ENCODE results near the gene ALKBH5. TPM values are rescaled to one million over a fixed set of nuclear protein-coding genes. Genes with fewer than 3 reads are reported as not detected.

The ALKBH5 gene
- total and polyA plus RNA-seq, 10 of the 15 experiments (the other 5 are each of a cell fraction or from before 2014, with no cell fraction given), result 13.7 to 99.9 (median 52.4) TPM

DNA sequence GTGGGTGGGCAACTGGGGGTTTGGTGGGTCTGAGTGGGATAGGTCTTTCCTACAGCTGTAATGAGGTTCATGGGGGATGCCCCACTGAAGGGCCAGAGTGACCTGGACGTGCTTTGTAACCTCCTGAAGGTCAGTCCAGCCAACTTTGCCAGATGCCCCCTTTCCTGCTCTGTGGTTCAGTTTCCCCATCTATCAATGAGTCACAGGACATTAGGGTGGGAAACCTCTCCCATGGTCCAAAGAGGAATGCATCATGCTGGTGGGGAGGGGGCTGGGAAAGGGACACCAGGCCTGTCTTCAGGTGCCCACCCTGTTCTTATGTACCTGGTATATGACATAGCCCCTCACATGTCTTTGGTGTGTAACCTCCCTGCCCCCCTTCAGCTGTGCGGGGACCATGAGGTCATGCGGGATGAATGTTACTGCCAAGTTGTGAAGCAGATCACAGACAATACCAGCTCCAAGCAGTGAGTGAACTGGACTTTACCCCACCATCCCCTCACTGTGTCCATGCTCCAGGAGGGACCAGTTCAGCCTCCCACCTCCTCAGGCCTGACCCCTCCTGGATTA, 24.0 kb upstream of the ALKBH5 start:
- WGBS (ENCODE audit: insufficient coverage, insufficient replicate concordance, low lambda C conversion rate, missing lambda C conversion rate), result 77% methylated on average over 3 of the region's 3 CpGs
- CTCF ChIA-PET, result no interaction called here

DNA sequence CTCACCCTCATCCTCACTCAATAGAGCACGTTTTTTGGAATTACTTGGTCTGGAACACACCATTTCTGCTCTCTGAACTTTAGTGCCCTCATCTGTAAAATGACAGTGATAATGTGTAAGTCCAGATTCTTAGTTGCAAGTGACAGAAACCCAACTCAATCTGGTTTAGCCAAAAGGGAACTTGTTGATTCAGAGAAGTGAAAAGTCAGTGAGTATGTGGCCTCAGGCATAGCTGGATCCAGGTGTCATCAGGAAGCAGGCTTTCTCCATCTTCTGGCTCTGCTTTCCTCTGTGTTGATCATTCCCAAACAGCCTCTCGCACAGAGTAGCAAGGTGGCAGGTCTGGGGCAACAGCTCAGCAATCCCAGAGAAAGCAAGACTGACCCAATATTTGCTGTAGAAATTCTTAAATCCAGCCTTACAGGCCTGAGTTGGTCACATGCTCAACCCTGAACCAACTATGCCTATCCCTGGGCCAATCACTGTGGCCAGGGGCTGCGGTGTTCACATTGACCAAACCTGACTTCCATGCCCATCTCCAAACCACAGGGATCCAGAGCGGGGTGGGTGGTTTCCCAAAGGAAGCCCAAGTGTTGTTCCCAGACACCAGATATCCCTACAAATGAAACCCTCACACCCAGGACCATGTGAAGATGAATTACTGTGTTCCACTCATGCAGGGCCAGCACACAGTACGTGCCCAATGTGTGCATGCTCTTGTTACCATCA, 23.3 kb upstream of the ALKBH5 start:
- ChIA-PET CTCF (no interaction called here), RAD21 (ENCODE audit: unreplicated experiment) (no interaction called here), POLR2A (interaction anchor here (0.5 to 4.2 kb wide), 4 partner anchors 16 to 154 kb away, joined by 3 to 23 read pairs (median 4); partner anchors contain the start of genes ALKBH5, SMCR8 and TOP3A), SMC1A (ENCODE audit: uncharacterized antibody, unreplicated experiment) (interaction anchor here (1.7 kb wide), 1 partner anchor 10 kb away, joined by 5 read pairs; no protein-coding TSS in a partner anchor)
- Histone ChIP-seq H3K4me3 (no peak overlapping the region), H3K27me3 (replicated peaks in 1 of 2; ENCODE audit: control insufficient read depth in 2 of 2, insufficient read depth in 2 of 2, low read length in 1 of 2) (no peaks in the 10 kb centered on the region), H3K79me2 (ENCODE audit: control insufficient read depth, insufficient read depth, low read length) (no peaks in the 10 kb centered on the region), H3K9me3 (replicated peaks; ENCODE audit: control insufficient read depth, insufficient read depth, low read length) (no peaks in the 10 kb centered on the region), H3K4me2 (ENCODE audit: control insufficient read depth, insufficient read depth) (no peak overlapping the region), H3K4me1 (ENCODE audit: control insufficient read depth, insufficient read depth, low read length) (peaks cover 41% of the 10 kb centered on the region), H2AFZ (ENCODE audit: control insufficient read depth, low read depth, low read length) (no peak overlapping the region), H3K27ac (ENCODE audit: control insufficient read depth, insufficient read depth) (no peak overlapping the region), H4K20me1 (ENCODE audit: control insufficient read depth, insufficient read depth) (no peaks in the 10 kb centered on the region), H3K9ac (ENCODE audit: control insufficient read depth, insufficient read depth, low read length) (no peak overlapping the region), H3K36me3 (ENCODE audit: control insufficient read depth in 2 of 2, insufficient read depth in 2 of 2, low read length in 1 of 2) (no peaks in the 10 kb centered on the region)
- WGBS (ENCODE audit: insufficient coverage, insufficient replicate concordance, low lambda C conversion rate, missing lambda C conversion rate), result 68% methylated on average over 5 of the region's 5 CpGs
- BruUV-seq (replicated peaks), result no TSS peak
- in situ Hi-C loops (cut with MboI) (no loop called here), intact Hi-C loops (cut with micrococcal nuclease; ENCODE audit: unreplicated experiment) (no loop called here)
- no peak for DNase-seq (ENCODE audit: low read depth, low spot score)
- ATAC-seq, result no peak
- no peak for FAIRE-seq
- no peak for TF ChIP-seq JUNB (IDR thresholded peaks at IDR 0.05)
- TF ChIP-seq NR2C2 (IDR thresholded peaks at IDR 0.05; ENCODE audit: borderline replicate concordance, control insufficient read depth, insufficient read length, low read depth), result no peak
- TF ChIP-seq BACH1 (IDR thresholded peaks at IDR 0.05; ENCODE audit: borderline replicate concordance), result no peak
- no peak for TF ChIP-seq GATAD2B (conservative IDR thresholded peaks at IDR 0.05; ENCODE audit: low read depth)
- TF ChIP-seq, protein P1, sequence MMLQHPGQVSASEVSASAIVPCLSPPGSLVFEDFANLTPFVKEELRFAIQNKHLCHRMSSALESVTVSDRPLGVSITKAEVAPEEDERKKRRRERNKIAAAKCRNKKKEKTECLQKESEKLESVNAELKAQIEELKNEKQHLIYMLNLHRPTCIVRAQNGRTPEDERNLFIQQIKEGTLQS (IDR thresholded peaks at IDR 0.05; ENCODE audit: borderline replicate concordance, extremely low read depth, low read depth, low read length), result no peak
- no peak for TF ChIP-seq MXI1 (IDR thresholded peaks at IDR 0.05; ENCODE audit: low read depth, low read length)
- TF ChIP-seq, protein P2, sequence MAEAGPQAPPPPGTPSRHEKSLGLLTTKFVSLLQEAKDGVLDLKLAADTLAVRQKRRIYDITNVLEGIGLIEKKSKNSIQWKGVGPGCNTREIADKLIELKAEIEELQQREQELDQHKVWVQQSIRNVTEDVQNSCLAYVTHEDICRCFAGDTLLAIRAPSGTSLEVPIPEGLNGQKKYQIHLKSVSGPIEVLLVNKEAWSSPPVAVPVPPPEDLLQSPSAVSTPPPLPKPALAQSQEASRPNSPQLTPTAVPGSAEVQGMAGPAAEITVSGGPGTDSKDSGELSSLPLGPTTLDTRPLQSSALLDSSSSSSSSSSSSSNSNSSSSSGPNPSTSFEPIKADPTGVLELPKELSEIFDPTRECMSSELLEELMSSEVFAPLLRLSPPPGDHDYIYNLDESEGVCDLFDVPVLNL (IDR thresholded peaks at IDR 0.05; ENCODE audit: low read depth, low read length), result no peak
- TF ChIP-seq CHD1 (IDR thresholded peaks at IDR 0.05; ENCODE audit: low read depth, low read length), result no peak
- TF ChIP-seq CBFB (IDR thresholded peaks at IDR 0.05; ENCODE audit: low read depth), result no peak
- TF ChIP-seq RBBP5 (conservative IDR thresholded peaks at IDR 0.05), result no peak
- no peak for TF ChIP-seq CBX3 (IDR thresholded peaks at IDR 0.05; ENCODE audit: borderline replicate concordance, low read depth)
- TF ChIP-seq ATF7 (IDR thresholded peaks at IDR 0.05; ENCODE audit: low read depth), result no peak
- TF ChIP-seq, protein P3, sequence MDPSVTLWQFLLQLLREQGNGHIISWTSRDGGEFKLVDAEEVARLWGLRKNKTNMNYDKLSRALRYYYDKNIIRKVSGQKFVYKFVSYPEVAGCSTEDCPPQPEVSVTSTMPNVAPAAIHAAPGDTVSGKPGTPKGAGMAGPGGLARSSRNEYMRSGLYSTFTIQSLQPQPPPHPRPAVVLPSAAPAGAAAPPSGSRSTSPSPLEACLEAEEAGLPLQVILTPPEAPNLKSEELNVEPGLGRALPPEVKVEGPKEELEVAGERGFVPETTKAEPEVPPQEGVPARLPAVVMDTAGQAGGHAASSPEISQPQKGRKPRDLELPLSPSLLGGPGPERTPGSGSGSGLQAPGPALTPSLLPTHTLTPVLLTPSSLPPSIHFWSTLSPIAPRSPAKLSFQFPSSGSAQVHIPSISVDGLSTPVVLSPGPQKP (IDR thresholded peaks at IDR 0.05; ENCODE audit: low read depth, low read length), result no peak
- TF ChIP-seq HCFC1 (IDR thresholded peaks at IDR 0.05; ENCODE audit: low read length), result no peak

More for the DNA sequence above, 24.0 kb upstream of the ALKBH5 start:
- Histone ChIP-seq H3K79me2 (ENCODE audit: control insufficient read depth, insufficient read depth, low read length) (no peaks in the 10 kb centered on the region), H3K9ac (ENCODE audit: control insufficient read depth, insufficient read depth, low read length) (no peak overlapping the region), H3K9me3 (replicated peaks; ENCODE audit: control insufficient read depth, insufficient read depth, low read length) (no peaks in the 10 kb centered on the region), H2AFZ (ENCODE audit: control insufficient read depth, low read depth, low read length) (no peak overlapping the region), H3K36me3 (ENCODE audit: control insufficient read depth in 2 of 2, insufficient read depth in 2 of 2, low read length in 1 of 2) (no peaks in the 10 kb centered on the region), H3K4me3 (no peak overlapping the region), H3K4me2 (ENCODE audit: control insufficient read depth, insufficient read depth) (no peak overlapping the region), H3K27ac (ENCODE audit: control insufficient read depth, insufficient read depth) (no peak overlapping the region), H3K27me3 (replicated peaks in 1 of 2; ENCODE audit: control insufficient read depth in 2 of 2, insufficient read depth in 2 of 2, low read length in 1 of 2) (no peaks in the 10 kb centered on the region), H4K20me1 (ENCODE audit: control insufficient read depth, insufficient read depth) (no peaks in the 10 kb centered on the region), H3K4me1 (ENCODE audit: control insufficient read depth, insufficient read depth, low read length) (peaks cover 41% of the 10 kb centered on the region)
- ChIA-PET POLR2A (interaction anchor here (1.4 to 4.2 kb wide), 2 partner anchors 23 to 155 kb away, joined by 3 to 23 read pairs; partner anchors contain the start of genes ALKBH5, SMCR8 and TOP3A), RAD21 (ENCODE audit: unreplicated experiment) (no interaction called here), SMC1A (ENCODE audit: uncharacterized antibody, unreplicated experiment) (no interaction called here)
- intact Hi-C loops (cut with micrococcal nuclease; ENCODE audit: unreplicated experiment), result no loop called here
- no TSS peak for BruUV-seq (replicated peaks)
- DNase-seq (ENCODE audit: low read depth, low spot score) (no peak), FAIRE-seq (no peak), ATAC-seq (no peak)
- in situ Hi-C loops (cut with MboI), result no loop called here
- TF ChIP-seq NR2C1 (IDR thresholded peaks at IDR 0.05) (no peak), ZNF24 (IDR thresholded peaks at IDR 0.05) (no peak), SMAD5 (IDR thresholded peaks at IDR 0.05; ENCODE audit: low read depth) (no peak), DPF2 (IDR thresholded peaks at IDR 0.05) (no peak)

All from GM12878 (cell line).